Osteoblast (primary cell): ENCODE results near the gene SCAND1. TPM values are rescaled to one million over a fixed set of nuclear protein-coding genes. Genes with fewer than 3 reads are reported as not detected.

Experiments
- DNase-seq: peaks from one replicate; pipeline ENCODE4 v3.0.0; 2011; ENCODE audit warnings: low spot score, mixed read lengths; ENCODE audit not compliant: insufficient read length; ENCODE audit errors: missing footprints
- H2AFZ ChIP-seq: 2 replicates; pipeline ENCODE4 v1.6.0; 2011; ENCODE audit warnings: mild to moderate bottlenecking, low read length
- H3K27ac ChIP-seq: 2 replicates; pipeline ENCODE4 v1.5.1; 2011; ENCODE audit warnings: mild to moderate bottlenecking, low read depth, low read length, moderate library complexity
- H3K27me3 ChIP-seq: 2 replicates; pipeline ENCODE4 v1.6.0; 2012; ENCODE audit warnings: mild to moderate bottlenecking, control low read depth, inconsistent platforms, low read length, moderate library complexity; ENCODE audit not compliant: insufficient read depth
- H3K36me3 ChIP-seq: 2 replicates; pipeline ENCODE4 v1.5.1; 2011; ENCODE audit warnings: mild to moderate bottlenecking, low read length, control low read depth, moderate library complexity; ENCODE audit not compliant: insufficient read depth
- H3K4me1 ChIP-seq: 2 replicates; pipeline ENCODE4 v1.5.1; 2011; ENCODE audit warnings: mild to moderate bottlenecking, low read length, control low read depth, moderate library complexity; ENCODE audit not compliant: insufficient read depth
- H3K4me2 ChIP-seq: 2 replicates; pipeline ENCODE4 v1.6.0; 2011; ENCODE audit warnings: mild to moderate bottlenecking, low read length; ENCODE audit not compliant: insufficient read depth
- H3K4me3 ChIP-seq: fragments of 200-600 bp; sonication (generic); 3 replicates; pipeline ENCODE4 v1.5.1; 2012; ENCODE audit warnings: mild to moderate bottlenecking, low read length, inconsistent platforms; ENCODE audit not compliant: insufficient read depth
- H3K79me2 ChIP-seq: 2 replicates; pipeline ENCODE4 v1.6.0; 2012; ENCODE audit warnings: mild to moderate bottlenecking, low read length, control low read depth, inconsistent platforms; ENCODE audit not compliant: insufficient read depth
- H3K9me3 ChIP-seq: 2 replicates; pipeline ENCODE4 v1.5.1; 2011; ENCODE audit warnings: low read depth, low read length, control low read depth
- H4K20me1 ChIP-seq: 2 replicates; pipeline ENCODE4 v1.6.0; 2012; ENCODE audit warnings: mild to moderate bottlenecking, low read length, control low read depth; ENCODE audit not compliant: insufficient read depth
- CTCF ChIP-seq: IDR thresholded peaks from 2 replicates; pipeline ENCODE4 v1.5.1; 2011; ENCODE audit warnings: mild to moderate bottlenecking, low read depth, low read length, moderate library complexity; ENCODE audit errors: extremely low read depth
- total RNA-seq: library from RNA; depleted of rRNA; stranded (reverse); fragments of >200 nt; gene quantifications from 2 replicates; pipeline ENCODE4 v1.2.3, GENCODE V29; 2012

SCAND1 gene
- total RNA-seq, 1 donor, result 74.6 TPM

GRCh38 chr20:35950093-35950492 lies 4.2 kb downstream of the SCAND1 start:
- Histone ChIP-seq H3K27me3 (no peaks in the 10 kb centered on the region), H3K4me1 (peaks cover 10% of the 10 kb centered on the region), H3K4me3 (no peak overlapping the region), H2AFZ (no peak overlapping the region), H4K20me1 (peaks cover 20% of the 10 kb centered on the region), H3K9me3 (no peaks in the 10 kb centered on the region), H3K36me3 (peaks cover 24% of the 10 kb centered on the region), H3K27ac (no peak overlapping the region), H3K4me2 (no peak overlapping the region), H3K79me2 (peaks cover 24% of the 10 kb centered on the region)
- no peak for TF ChIP-seq CTCF
- DNase-seq, result no peak

GRCh38 chr20:35947907-35948306 lies 6.4 kb downstream of the SCAND1 start:
- DNase-seq, result no peak
- Histone ChIP-seq H3K4me3 (no peak overlapping the region), H3K9me3 (no peaks in the 10 kb centered on the region), H4K20me1 (peaks cover 12% of the 10 kb centered on the region), H3K4me2 (no peak overlapping the region), H3K27me3 (no peaks in the 10 kb centered on the region), H2AFZ (no peak overlapping the region), H3K4me1 (peaks cover 6% of the 10 kb centered on the region), H3K79me2 (peaks cover 19% of the 10 kb centered on the region), H3K27ac (no peak overlapping the region), H3K36me3 (peaks cover 33% of the 10 kb centered on the region)
- no peak for TF ChIP-seq CTCF

- peak; percentile 49 for TF ChIP-seq CTCF
- Histone ChIP-seq H3K27ac (no peak overlapping the region), H2AFZ (no peak overlapping the region), H3K4me1 (peaks cover 2% of the 10 kb centered on the region), H3K9me3 (no peaks in the 10 kb centered on the region), H3K27me3 (no peaks in the 10 kb centered on the region), H3K4me3 (no peak overlapping the region), H3K36me3 (peaks cover 34% of the 10 kb centered on the region), H3K79me2 (peaks cover 15% of the 10 kb centered on the region), H3K4me2 (no peak overlapping the region), H4K20me1 (peaks cover 8% of the 10 kb centered on the region)
- DNase-seq, result peak; percentile 43
Observed at GRCh38 chr20:35947489-35947888, 6.8 kb downstream of the SCAND1 start.

- Histone ChIP-seq H3K36me3 (peaks cover 43% of the 10 kb centered on the region), H3K27ac (no peak overlapping the region), H2AFZ (no peak overlapping the region), H3K79me2 (peaks cover 15% of the 10 kb centered on the region), H4K20me1 (peaks cover 22% of the 10 kb centered on the region), H3K4me1 (peaks cover 15% of the 10 kb centered on the region), H3K9me3 (no peaks in the 10 kb centered on the region), H3K4me2 (no peak overlapping the region), H3K27me3 (no peaks in the 10 kb centered on the region), H3K4me3 (no peak overlapping the region)
- DNase-seq, result no peak
- TF ChIP-seq CTCF, result no peak
Observed at GRCh38 chr20:35942243-35942642, 12.1 kb downstream of the SCAND1 start.
